HepG2 (cell line): Measurements from ENCODE around the gene TM4SF1. TPM values are rescaled to one million over a fixed set of nuclear protein-coding genes. Genes with fewer than 3 reads are reported as not detected.
A peak's percentile ranks its signal among the peaks of the same experiment; 100 is the strongest.

Source experiments
- ATF7-NPFF ChIP-seq: sonication (generic); formaldehyde crosslinking; IDR thresholded peaks from 2 replicates; pipeline ENCODE4 v1.8.1; 2023; ENCODE audit warnings: mild to moderate bottlenecking, low read depth, missing genetic modification reagents, moderate library complexity
- JDP2 ChIP-seq: sonication (generic); formaldehyde crosslinking; IDR thresholded peaks from 2 replicates; pipeline ENCODE4 v1.8.1; 2022; ENCODE audit warnings: missing genetic modification reagents, borderline replicate concordance
- MEF2D ChIP-seq: sonication (generic); formaldehyde crosslinking; IDR thresholded peaks from 2 replicates; pipeline ENCODE4 v1.5.1; 2020; ENCODE audit warnings: mild to moderate bottlenecking, missing genetic modification reagents
- POLR2AphosphoS2 ChIP-seq: IDR thresholded peaks from 2 replicates; pipeline ENCODE4 v1.6.1; 2011; ENCODE audit warnings: low read depth, low read length, improper control_type of control experiment
- RORA ChIP-seq: sonication (generic); formaldehyde crosslinking; IDR thresholded peaks from 2 replicates; pipeline ENCODE4 v1.5.0; 2020; ENCODE audit warnings: mild to moderate bottlenecking, missing genetic modification reagents, moderate library complexity
- RXRB ChIP-seq: IDR thresholded peaks from 2 replicates; pipeline ENCODE4 v1.6.1; 2016; ENCODE audit warnings: borderline replicate concordance, missing genetic modification reagents, missing compliant biosample characterization
- ZNF263 ChIP-seq: sonication (generic); formaldehyde crosslinking; IDR thresholded peaks from 2 replicates; pipeline ENCODE4 v1.4.0; 2020; ENCODE audit warnings: missing genetic modification reagents
- ZNF431 ChIP-seq: sonication (generic); formaldehyde crosslinking; IDR thresholded peaks from 2 replicates; pipeline ENCODE4 v1.9.0; 2022; ENCODE audit warnings: missing genetic modification reagents, low read depth, mild to moderate bottlenecking, borderline replicate concordance
- ZNF441 ChIP-seq: sonication (generic); formaldehyde crosslinking; IDR thresholded peaks from 2 replicates; pipeline ENCODE4 v1.7.0; 2021; ENCODE audit warnings: missing genetic modification reagents, borderline replicate concordance
- ZNF547 ChIP-seq: sonication (generic); formaldehyde crosslinking; IDR thresholded peaks from 2 replicates; pipeline ENCODE4 v1.5.1; 2020; ENCODE audit warnings: mild to moderate bottlenecking, missing genetic modification reagents
- ZNF589 ChIP-seq: sonication (generic); formaldehyde crosslinking; conservative IDR thresholded peaks from 2 replicates; pipeline ENCODE4 v1.8.0; 2022; ENCODE audit warnings: mild to moderate bottlenecking, moderate library complexity, missing genetic modification reagents
- ZNF644 ChIP-seq: IDR thresholded peaks from 2 replicates; pipeline ENCODE4 v1.6.1; 2016; ENCODE audit warnings: low read depth
- ZNF737 ChIP-seq: sonication (generic); formaldehyde crosslinking; IDR thresholded peaks from 2 replicates; pipeline ENCODE4 v1.5.0; 2020; ENCODE audit warnings: missing genetic modification reagents, mild to moderate bottlenecking, borderline replicate concordance
- polyA plus RNA-seq, 8 experiments: library from polyadenylated mRNA; depleted of rRNA in 3 of 8; stranded (reverse) in 7 of 8; unstranded in 1 of 8; fragments of >200 nt; fragmentation: Illumina TruSeq in 4 of 8; extraction: Trizol in 4 of 8; gene quantifications; 2 replicates each; pipeline versions ENCODE4 v1.2.1 to v1.2.3, GENCODE V29; 2011 to 2016; ENCODE audit warnings: low read depth in 4 of 8, missing spikeins in 1 of 8, mixed read lengths in 1 of 8; ENCODE audit not compliant: insufficient read depth in 1 of 8
- total RNA-seq, 5 experiments: library from RNA; depleted of rRNA; stranded (reverse); fragments of >200 nt; fragmentation: Illumina TruSeq; extraction: Trizol; gene quantifications; 2 replicates each; pipeline ENCODE4 v1.2.3, GENCODE V29; 2016; ENCODE audit warnings: low read depth in 1 of 5
- TF ChIP-seq, protein P1 (sequence below): sonication (generic); formaldehyde crosslinking; IDR thresholded peaks from 2 replicates; pipeline ENCODE4 v1.4.0; 2020; ENCODE audit warnings: missing genetic modification reagents
- TF ChIP-seq, protein P2 (sequence below): sonication (generic); formaldehyde crosslinking; IDR thresholded peaks from 2 replicates; pipeline ENCODE4 v1.8.1; 2022; ENCODE audit warnings: low read depth, mild to moderate bottlenecking, missing genetic modification reagents
- TF ChIP-seq, protein P3 (sequence below): sonication (generic); formaldehyde crosslinking; conservative IDR thresholded peaks from 2 replicates; pipeline ENCODE4 v1.4.0; 2020; ENCODE audit warnings: missing genetic modification reagents
- TF ChIP-seq, protein P4 (sequence below): sonication (generic); formaldehyde crosslinking; IDR thresholded peaks from 2 replicates; pipeline ENCODE4 v1.8.0; 2022; ENCODE audit warnings: mild to moderate bottlenecking, missing genetic modification reagents, moderate library complexity

Gene TM4SF1
- total and polyA plus RNA-seq, 2 of the 13 experiments (the other 11 are each of a cell fraction or from before 2014, with no cell fraction given) = 431 to 1,359 TPM

DNA sequence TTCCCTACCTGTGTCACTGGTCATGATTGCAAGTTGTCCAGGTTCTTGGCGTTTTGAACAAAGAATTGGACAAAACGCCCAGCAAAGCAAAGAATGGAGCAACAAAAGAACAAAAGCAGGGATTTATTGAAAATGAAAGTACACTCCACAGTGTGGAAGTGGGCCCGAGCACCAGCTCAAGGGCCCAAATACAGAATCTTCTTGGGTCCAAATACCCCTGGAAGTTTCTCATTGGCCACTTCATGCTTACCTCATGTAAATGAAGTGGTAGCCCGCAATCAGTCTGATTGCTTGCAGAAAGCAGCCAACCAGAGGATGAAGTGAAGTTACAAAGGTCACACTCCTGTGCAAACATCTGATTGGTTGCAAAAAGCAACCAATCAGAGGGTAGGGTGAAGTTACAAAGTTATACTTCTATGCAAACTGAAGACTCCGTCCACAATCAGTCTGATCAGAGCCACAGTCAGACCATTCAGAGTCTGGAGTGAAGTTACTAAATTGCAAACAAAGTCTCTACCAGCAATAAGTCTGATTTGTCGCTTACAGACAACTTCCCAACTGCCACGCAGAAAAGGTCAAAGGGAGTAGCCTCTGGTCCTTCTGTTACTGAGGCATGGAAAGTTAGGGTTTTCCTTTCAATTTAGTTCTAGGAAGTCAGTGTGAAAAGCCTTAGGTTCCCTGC is 8.3 kb upstream of the TM4SF1 start (continued):
- TF ChIP-seq, protein P1, sequence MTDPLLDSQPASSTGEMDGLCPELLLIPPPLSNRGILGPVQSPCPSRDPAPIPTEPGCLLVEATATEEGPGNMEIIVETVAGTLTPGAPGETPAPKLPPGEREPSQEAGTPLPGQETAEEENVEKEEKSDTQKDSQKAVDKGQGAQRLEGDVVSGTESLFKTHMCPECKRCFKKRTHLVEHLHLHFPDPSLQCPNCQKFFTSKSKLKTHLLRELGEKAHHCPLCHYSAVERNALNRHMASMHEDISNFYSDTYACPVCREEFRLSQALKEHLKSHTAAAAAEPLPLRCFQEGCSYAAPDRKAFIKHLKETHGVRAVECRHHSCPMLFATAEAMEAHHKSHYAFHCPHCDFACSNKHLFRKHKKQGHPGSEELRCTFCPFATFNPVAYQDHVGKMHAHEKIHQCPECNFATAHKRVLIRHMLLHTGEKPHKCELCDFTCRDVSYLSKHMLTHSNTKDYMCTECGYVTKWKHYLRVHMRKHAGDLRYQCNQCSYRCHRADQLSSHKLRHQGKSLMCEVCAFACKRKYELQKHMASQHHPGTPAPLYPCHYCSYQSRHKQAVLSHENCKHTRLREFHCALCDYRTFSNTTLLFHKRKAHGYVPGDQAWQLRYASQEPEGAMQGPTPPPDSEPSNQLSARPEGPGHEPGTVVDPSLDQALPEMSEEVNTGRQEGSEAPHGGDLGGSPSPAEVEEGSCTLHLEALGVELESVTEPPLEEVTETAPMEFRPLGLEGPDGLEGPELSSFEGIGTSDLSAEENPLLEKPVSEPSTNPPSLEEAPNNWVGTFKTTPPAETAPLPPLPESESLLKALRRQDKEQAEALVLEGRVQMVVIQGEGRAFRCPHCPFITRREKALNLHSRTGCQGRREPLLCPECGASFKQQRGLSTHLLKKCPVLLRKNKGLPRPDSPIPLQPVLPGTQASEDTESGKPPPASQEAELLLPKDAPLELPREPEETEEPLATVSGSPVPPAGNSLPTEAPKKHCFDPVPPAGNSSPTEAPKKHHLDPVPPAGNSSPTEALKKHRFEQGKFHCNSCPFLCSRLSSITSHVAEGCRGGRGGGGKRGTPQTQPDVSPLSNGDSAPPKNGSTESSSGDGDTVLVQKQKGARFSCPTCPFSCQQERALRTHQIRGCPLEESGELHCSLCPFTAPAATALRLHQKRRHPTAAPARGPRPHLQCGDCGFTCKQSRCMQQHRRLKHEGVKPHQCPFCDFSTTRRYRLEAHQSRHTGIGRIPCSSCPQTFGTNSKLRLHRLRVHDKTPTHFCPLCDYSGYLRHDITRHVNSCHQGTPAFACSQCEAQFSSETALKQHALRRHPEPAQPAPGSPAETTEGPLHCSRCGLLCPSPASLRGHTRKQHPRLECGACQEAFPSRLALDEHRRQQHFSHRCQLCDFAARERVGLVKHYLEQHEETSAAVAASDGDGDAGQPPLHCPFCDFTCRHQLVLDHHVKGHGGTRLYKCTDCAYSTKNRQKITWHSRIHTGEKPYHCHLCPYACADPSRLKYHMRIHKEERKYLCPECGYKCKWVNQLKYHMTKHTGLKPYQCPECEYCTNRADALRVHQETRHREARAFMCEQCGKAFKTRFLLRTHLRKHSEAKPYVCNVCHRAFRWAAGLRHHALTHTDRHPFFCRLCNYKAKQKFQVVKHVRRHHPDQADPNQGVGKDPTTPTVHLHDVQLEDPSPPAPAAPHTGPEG (CRISPR knock-in tag) = 0 out of 2 replicates have a peak, but pooled peaks have one; percentile 32
- TF ChIP-seq ZNF441 (no peak), POLR2AphosphoS2 (peak; percentile 93), RXRB (CRISPR knock-in tag) (0 out of 2 replicates have a peak, but pooled peaks have one; percentile 16), ZNF589 (CRISPR knock-in tag) (0 out of 2 replicates have a peak, but pooled peaks have one; percentile 3), MEF2D (no peak), ZNF644 (no peak), ZNF737 (CRISPR knock-in tag) (no peak), ZNF547 (CRISPR knock-in tag) (no peak), ZNF431 (CRISPR knock-in tag) (0 out of 2 replicates have a peak, but pooled peaks have one; percentile 14), ZNF263 (CRISPR knock-in tag) (no peak), ATF7-NPFF (no peak), RORA (no peak), JDP2 (CRISPR knock-in tag) (no peak)
- TF ChIP-seq, protein P2, sequence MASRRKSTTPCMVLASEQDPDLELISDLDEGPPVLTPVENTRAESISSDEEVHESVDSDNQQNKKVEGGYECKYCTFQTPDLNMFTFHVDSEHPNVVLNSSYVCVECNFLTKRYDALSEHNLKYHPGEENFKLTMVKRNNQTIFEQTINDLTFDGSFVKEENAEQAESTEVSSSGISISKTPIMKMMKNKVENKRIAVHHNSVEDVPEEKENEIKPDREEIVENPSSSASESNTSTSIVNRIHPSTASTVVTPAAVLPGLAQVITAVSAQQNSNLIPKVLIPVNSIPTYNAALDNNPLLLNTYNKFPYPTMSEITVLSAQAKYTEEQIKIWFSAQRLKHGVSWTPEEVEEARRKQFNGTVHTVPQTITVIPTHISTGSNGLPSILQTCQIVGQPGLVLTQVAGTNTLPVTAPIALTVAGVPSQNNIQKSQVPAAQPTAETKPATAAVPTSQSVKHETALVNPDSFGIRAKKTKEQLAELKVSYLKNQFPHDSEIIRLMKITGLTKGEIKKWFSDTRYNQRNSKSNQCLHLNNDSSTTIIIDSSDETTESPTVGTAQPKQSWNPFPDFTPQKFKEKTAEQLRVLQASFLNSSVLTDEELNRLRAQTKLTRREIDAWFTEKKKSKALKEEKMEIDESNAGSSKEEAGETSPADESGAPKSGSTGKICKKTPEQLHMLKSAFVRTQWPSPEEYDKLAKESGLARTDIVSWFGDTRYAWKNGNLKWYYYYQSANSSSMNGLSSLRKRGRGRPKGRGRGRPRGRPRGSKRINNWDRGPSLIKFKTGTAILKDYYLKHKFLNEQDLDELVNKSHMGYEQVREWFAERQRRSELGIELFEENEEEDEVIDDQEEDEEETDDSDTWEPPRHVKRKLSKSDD (CRISPR knock-in tag) = no peak
- TF ChIP-seq, protein P3, sequence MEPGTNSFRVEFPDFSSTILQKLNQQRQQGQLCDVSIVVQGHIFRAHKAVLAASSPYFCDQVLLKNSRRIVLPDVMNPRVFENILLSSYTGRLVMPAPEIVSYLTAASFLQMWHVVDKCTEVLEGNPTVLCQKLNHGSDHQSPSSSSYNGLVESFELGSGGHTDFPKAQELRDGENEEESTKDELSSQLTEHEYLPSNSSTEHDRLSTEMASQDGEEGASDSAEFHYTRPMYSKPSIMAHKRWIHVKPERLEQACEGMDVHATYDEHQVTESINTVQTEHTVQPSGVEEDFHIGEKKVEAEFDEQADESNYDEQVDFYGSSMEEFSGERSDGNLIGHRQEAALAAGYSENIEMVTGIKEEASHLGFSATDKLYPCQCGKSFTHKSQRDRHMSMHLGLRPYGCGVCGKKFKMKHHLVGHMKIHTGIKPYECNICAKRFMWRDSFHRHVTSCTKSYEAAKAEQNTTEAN (CRISPR knock-in tag) = no peak
- TF ChIP-seq, protein P4, sequence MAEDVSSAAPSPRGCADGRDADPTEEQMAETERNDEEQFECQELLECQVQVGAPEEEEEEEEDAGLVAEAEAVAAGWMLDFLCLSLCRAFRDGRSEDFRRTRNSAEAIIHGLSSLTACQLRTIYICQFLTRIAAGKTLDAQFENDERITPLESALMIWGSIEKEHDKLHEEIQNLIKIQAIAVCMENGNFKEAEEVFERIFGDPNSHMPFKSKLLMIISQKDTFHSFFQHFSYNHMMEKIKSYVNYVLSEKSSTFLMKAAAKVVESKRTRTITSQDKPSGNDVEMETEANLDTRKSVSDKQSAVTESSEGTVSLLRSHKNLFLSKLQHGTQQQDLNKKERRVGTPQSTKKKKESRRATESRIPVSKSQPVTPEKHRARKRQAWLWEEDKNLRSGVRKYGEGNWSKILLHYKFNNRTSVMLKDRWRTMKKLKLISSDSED (CRISPR knock-in tag) = no peak
